Activated T-cell treated with anti-CD3 and anti-CD28 coated beads, Interleukin-2, amount 50 U/mL, for 24 hours (primary cell): ENCODE results near the gene EIF2S2.

ENCODE experiments used
- DNase-seq: peaks from one replicate; pipeline ENCODE4 v3.0.0-alpha.2; 2020
- H3K27ac Mint-ChIP-seq: 2 replicates; pipeline ENCODE4 v1.8.0; 2020; ENCODE audit warnings: mild to moderate bottlenecking, mixed read lengths
- H3K27me3 Mint-ChIP-seq: 2 replicates; pipeline ENCODE4 v1.8.0; 2020; ENCODE audit warnings: mixed read lengths
- H3K36me3 Mint-ChIP-seq: 2 replicates; pipeline ENCODE4 v1.8.0; 2020; ENCODE audit warnings: low read depth, mixed read lengths
- H3K4me1 Mint-ChIP-seq: 2 replicates; pipeline ENCODE4 v1.8.0; 2020; ENCODE audit warnings: low read depth, mixed read lengths
- H3K4me3 Mint-ChIP-seq: 2 replicates; pipeline ENCODE4 v1.8.0; 2020; ENCODE audit warnings: mild to moderate bottlenecking, moderate library complexity, mixed read lengths
- H3K9me3 Mint-ChIP-seq: 2 replicates; pipeline ENCODE4 v1.8.0; 2020; ENCODE audit warnings: mixed read lengths

Gene EIF2S2

DNA sequence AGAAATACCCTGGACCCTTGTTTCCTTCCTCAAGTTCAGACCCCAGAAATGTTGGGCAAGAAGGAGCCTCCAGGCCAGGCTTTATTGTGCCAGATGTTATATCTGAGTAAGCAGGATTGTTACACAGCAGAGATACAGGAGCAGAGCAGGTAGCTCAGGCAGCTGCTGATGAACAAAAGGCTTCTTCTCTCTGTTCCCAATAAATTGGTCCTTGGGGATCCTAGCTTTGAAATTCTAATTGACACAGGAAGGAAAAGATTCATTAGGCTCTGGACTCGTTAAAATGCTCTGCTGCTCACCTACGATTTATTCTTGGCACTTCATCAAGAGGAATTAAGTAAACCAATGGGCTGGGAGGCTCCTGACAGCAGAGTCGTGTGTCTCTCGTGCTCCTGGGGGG lies 64.1 kb downstream of the EIF2S2 start:
- Mint-ChIP-seq H3K36me3 (peaks cover 42% of the 10 kb centered on the region), H3K27ac (peak overlapping the region; percentile 31), H3K4me1 (peaks cover 80% of the 10 kb centered on the region), H3K9me3 (no peaks in the 10 kb centered on the region), H3K27me3 (no peaks in the 10 kb centered on the region), H3K4me3 (no peak overlapping the region)
- DNase-seq: no peak

DNA sequence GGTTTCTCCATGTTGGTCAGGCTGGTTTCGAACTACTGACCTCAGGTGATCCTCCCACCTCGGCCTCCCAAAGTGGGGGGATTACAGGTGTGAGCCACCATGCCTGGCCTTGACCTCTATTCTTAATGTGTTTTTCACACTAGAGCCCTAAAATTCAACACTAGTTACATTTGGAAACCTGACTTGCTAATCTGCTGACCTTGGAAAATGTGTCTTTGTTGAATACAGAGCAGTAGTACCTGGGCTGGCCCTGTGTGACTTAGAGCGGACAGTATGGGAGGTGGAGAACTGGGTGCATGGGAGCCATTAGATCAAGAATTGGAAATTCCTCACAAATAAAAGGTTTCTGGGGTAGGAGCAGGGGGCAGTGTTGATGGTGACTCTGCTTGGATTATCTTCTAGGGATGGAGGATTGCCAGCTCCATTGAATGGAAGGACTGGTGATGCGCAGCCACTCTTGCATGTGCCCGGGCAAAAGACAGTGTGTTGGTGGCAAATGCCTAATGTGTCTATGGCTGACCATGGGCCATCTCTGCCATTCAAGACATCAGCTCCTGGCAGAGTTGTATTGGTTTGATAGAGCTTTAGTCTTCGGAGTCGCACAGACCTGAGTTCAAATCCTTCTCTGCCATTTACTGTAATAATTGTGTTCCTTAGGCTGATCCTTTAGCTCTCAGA lies 64.9 kb downstream of the EIF2S2 start:
- peak overlapping the region; percentile 30 for H3K27ac Mint-ChIP-seq
- no peak overlapping the region for H3K4me3 Mint-ChIP-seq
- peaks cover 41% of the 10 kb centered on the region for H3K36me3 Mint-ChIP-seq
- H3K9me3 Mint-ChIP-seq: no peaks in the 10 kb centered on the region
- no peak for DNase-seq
- H3K27me3 Mint-ChIP-seq: no peaks in the 10 kb centered on the region
- H3K4me1 Mint-ChIP-seq: peaks cover 81% of the 10 kb centered on the region

GRCh38 chr20:34045930-34046725 lies 65.9 kb downstream of the EIF2S2 start:
- no peak for DNase-seq
- Mint-ChIP-seq H3K27me3 (no peaks in the 10 kb centered on the region), H3K36me3 (peaks cover 46% of the 10 kb centered on the region), H3K27ac (peak overlapping the region; percentile 3), H3K4me3 (no peak overlapping the region), H3K4me1 (peaks cover 82% of the 10 kb centered on the region), H3K9me3 (no peaks in the 10 kb centered on the region)

- no peaks in the 10 kb centered on the region for H3K27me3 Mint-ChIP-seq
- DNase-seq: no peak
- peaks cover 83% of the 10 kb centered on the region for H3K4me1 Mint-ChIP-seq
- no peak overlapping the region for H3K27ac Mint-ChIP-seq
- no peaks in the 10 kb centered on the region for H3K9me3 Mint-ChIP-seq
- H3K4me3 Mint-ChIP-seq: no peak overlapping the region
- H3K36me3 Mint-ChIP-seq: peaks cover 49% of the 10 kb centered on the region
Measured at GRCh38 chr20:34045294-34045693, 66.7 kb downstream of the EIF2S2 start.

DNA sequence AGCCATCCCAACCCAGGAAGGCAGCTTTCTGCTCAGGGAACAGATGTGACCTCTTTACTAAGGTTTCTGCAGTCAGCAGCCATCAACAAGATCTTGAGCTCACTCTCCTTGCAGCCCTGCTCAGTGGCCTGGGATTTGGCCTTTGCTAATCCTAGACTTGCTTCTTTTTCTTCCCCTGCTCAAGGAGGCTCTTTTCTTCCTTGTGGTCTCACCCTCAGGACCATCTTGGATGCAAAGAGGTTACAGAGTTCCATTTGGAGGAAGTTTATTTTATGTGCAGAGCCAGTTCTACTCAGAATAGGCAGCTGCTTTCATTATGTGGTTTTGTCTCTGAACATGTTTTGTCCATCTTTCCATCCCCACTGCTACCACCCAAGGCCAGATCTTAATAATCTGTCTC lies 69.0 kb downstream of the EIF2S2 start:
- no peaks in the 10 kb centered on the region for H3K9me3 Mint-ChIP-seq
- peaks cover 84% of the 10 kb centered on the region for H3K4me1 Mint-ChIP-seq
- H3K4me3 Mint-ChIP-seq: no peak overlapping the region
- peak overlapping the region; percentile 17 for H3K27ac Mint-ChIP-seq
- H3K36me3 Mint-ChIP-seq: peaks cover 55% of the 10 kb centered on the region
- H3K27me3 Mint-ChIP-seq: no peaks in the 10 kb centered on the region
- DNase-seq: no peak

DNA sequence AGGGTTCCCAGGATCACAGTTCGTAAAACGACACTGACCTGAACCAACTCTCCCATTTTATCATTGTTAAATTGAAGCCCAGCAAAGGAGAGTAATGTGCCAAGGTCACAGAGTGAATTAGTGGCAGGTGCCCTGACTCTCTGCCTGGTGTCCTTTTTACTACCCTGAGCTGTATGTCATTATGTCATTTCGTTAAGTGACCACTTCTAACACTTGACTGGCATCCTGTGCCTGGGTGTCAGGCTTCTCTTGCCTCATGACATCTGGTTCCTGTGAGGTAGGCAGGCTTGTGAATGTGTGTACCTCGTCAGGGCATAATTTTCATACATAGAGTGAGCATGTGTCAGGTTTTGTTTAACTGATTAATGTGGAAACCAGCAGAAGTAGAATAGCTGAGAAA lies 69.8 kb downstream of the EIF2S2 start:
- Mint-ChIP-seq H3K36me3 (peaks cover 54% of the 10 kb centered on the region), H3K9me3 (no peaks in the 10 kb centered on the region), H3K4me3 (no peak overlapping the region), H3K27me3 (no peaks in the 10 kb centered on the region), H3K4me1 (peaks cover 84% of the 10 kb centered on the region), H3K27ac (peak overlapping the region; percentile 70)
- DNase-seq: no peak

GRCh38 chr20:34041226-34041625 lies 70.8 kb downstream of the EIF2S2 start:
- Mint-ChIP-seq H3K27me3 (no peaks in the 10 kb centered on the region), H3K4me1 (peaks cover 88% of the 10 kb centered on the region), H3K36me3 (peaks cover 56% of the 10 kb centered on the region), H3K9me3 (no peaks in the 10 kb centered on the region), H3K27ac (peak overlapping the region; percentile 41), H3K4me3 (no peak overlapping the region)
- DNase-seq: no peak

DNA sequence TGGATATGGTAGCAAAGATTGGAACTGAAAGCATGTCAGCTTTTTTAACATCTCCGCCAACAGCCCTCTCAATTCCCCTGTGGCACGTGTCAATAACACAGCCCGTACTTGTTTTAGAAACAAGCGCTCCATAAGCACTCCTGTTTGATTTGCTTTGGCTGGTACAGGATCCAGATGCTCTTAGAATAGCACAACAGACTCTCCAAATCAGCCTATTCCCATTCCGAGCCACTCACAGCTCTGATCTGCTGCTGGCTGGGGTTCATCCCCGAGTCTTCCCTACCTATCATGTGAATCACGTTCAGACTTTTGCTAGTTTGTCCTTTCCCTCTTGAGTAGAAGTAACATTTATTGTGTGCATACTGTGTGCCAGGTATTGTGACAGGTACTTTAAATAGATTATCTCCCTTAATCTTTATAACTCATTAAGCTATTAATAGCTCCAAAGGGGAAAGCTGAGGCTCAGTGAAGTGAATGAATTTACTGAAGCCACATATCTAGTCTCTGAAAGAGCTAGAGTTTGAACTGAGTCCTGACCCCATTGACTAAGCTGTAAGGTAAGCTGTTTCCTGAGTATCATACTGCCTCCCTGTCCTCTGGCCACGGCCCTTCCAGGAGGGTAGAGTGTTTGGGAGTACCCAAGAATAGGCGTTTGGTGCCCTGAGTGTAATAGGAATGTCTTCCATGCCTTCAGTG lies 71.6 kb downstream of the EIF2S2 start:
- no peaks in the 10 kb centered on the region for H3K27me3 Mint-ChIP-seq
- no peak for DNase-seq
- peaks cover 52% of the 10 kb centered on the region for H3K36me3 Mint-ChIP-seq
- H3K4me1 Mint-ChIP-seq: peaks cover 88% of the 10 kb centered on the region
- H3K27ac Mint-ChIP-seq: peak overlapping the region; percentile 7
- H3K9me3 Mint-ChIP-seq: no peaks in the 10 kb centered on the region
- no peak overlapping the region for H3K4me3 Mint-ChIP-seq
